ENCODE measurements around the gene ADGRL3. TPM values are rescaled to one million over a fixed set of nuclear protein-coding genes. Genes with fewer than 3 reads are reported as not detected.

Gene ADGRL3
- total RNA-seq, 1 donor from 2014 or later, result 5.9 TPM

DNA sequence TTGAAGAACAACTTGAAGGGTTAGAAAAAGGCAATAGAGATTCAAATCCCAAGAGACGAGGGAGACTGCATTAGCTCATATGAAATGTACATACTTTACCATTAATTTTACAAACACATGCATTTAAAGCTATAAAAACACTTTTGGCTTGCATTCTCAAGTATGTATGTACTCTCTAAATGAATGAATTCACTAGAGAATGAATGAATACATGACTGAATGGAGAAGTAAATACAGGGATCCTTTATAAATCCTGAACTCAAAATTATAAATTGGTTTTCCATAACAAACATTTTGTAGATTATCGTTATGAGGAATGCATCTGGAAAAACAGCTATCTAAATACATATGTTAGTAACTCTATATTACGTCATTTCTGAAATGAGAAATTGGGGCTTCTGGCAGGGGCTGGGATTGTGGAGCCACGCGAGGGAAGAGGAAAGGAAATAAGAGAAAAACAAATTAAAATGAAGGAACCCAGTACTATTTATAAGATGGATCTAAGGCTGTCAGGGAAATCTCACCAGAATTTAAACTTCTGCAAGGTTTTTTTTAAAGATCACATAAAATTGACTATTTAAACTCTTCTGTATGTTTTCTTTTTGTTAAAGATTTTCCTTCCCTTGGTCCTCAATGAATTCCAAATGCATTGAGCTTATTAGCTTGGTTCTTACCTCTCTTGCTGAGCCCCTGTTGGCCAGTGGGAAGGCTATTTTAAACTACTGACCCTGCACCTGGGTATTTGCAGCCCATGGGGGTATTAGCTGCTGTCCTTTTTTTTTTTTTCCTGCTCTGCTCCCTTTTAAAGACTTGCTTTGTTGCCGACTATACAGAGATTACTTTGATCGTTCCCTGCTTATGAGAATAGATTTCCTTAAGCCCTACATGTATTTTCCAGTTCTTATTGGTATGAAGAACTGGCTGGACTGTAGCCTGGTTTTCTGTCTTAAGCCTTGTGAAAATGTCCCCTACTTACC lies 207.8 kb downstream of the ADGRL3 start:
- DNase-seq (ENCODE audit: low spot score), result no peak

DNA sequence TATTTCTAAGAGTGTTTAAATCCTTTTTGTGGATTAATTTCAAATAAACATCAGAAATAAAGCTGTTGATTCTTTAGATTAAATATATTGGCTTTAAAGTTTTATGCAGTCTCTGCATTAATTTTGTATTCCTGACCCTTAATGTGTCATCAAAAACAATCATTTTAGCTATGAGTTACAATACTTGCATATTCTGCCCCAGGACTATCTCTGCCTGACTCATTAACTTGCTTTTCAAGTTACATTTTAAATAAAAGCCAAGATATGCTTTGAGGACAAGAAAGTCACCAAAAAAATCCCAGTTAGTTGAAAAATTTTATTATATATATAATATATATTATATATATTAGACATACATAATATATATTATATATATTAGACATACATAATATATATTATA lies 208.7 kb downstream of the ADGRL3 start:
- DNase-seq (ENCODE audit: low spot score), result no peak

DNA sequence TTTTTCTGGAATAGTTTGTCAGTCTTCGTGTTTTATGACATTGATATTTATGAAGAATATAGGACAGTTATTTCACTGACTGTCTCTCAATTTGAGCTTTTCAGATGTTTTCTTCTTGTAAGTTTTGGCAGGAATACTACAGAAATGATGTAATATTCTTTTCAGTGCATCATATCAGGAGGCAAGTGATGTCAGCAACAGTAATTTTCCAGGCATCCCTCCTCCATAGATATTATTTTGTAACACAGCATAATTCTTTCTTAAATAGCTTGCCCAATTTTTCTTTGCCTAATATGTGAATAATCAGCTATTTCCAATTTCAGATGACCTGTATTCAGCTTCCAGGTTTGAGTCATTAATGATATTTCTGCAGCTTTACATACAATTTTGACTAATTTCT lies 211.1 kb downstream of the ADGRL3 start:
- no peak for DNase-seq (ENCODE audit: low spot score)

DNA sequence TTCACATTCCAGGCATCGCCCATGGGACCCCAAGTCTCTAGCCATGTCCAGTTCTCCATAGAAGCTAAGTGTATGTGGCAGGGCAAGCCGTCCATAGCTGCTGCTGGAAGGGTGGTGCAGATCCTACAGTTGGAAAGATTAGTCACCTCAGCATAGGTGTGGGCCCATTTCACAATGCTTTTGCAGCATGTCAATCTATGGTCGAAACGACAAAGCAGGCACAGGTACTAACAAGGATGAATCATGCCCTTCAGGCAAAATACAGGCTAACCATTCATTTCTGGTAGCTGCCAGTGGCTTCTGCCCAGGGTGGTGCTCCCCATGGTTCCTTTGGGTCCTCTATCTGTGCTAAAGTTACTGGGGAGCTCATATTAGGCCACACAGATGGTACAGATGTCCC lies 225.2 kb downstream of the ADGRL3 start:
- no peak for DNase-seq (ENCODE audit: low spot score)

DNA sequence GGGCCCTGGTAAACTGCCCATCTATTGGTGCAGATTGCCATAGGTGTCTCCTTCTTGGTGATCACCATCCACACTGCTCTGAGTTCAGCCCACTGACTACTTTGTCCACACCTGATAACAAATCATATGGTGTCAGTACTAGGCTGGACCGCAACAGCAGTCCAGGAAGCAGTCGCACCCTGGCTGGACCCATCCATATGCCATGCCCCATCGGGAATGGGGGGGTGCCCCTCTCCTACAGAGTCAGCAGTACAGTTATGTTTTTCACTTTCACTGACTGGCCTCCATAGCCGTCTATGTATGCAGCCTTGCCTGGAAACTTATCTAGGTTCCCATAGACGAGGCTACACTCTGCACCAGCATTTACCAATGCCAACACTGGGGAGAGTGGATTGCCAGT lies 226.1 kb downstream of the ADGRL3 start:
- no peak for DNase-seq (ENCODE audit: low spot score)

DNA sequence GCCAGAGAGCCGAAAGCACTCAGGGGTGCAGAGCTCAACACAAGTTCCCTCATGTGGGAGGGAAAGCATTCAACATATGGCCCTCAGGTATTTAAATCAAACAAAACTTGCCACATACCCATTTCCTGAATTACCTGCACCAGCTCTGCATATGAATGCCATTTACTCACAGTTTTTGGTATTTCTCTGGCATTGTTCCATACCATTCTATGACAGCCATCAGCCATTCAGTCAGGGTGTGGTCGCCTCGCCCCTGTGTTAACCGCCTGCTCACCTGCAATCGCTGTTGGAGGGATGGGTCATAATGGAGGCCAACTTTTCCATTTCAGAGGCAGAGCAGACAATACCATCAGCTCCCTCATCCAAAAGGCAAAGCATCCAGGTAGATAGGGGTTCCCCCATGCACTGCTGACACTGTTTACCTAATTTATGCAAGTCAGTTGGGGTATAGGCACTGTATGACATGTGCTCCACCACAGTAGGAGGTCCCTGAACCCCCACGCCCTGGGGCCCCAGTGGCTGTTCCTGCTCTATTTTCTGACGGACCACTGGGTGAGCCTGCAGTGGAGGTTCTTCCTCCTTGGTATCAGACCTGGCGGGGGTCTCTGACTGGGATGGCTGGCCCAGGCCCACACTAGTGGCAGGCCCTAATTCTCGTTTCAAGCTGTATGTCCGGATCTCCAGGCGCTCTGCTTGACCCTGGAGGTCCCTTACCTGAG lies 227.1 kb downstream of the ADGRL3 start:
- no peak for DNase-seq (ENCODE audit: low spot score)

DNA sequence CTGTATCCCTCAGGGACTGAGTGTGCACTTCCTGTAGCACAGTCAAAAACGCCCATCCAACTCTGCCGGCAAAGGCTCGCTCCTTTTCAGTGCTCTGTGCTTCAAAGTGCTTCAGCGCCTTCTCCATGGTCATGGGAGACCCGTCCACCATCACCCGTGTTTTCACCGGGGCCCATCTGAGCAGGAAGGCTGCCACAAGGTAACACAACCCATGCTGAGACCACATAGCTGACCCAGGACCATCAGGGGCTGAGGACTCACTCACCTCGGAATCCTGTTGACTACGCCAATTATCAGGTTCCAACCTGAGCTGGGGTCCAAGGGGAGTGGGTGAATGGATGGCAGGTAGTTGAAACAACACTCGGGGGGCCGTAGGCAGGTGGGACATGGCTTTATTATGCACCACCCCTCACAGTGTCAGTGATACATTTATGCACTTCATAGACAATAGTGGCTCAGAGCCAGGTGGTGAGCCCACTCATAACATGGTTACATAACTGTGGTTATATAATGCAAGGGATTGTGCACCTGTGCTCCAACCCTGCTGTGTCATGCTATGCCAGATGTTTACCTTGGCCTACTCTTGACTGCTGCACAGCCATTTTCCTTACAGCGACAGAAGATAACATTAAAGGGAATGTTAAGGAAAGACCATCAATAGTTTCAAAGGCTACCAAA lies 227.8 kb downstream of the ADGRL3 start:
- DNase-seq (ENCODE audit: low spot score), result no peak

DNA sequence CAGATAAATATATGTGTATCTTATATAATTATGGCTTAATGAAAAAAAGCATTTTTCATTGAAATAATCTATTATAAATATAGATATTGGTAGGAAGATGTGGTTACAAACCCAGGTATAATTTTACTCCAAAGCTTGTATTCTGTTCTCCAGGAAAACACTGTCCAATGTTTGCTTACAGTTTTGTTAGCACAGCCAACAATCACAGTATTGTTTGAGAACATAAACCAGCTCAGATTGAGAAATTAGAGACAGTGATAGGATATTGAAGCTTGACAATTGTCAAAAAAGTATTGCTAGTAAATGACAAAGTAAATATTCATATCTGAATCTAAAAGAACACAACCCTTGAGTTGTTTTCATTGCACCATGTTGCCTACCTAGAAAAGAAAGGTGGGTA lies 228.8 kb downstream of the ADGRL3 start:
- DNase-seq (ENCODE audit: low spot score), result no peak

DNA sequence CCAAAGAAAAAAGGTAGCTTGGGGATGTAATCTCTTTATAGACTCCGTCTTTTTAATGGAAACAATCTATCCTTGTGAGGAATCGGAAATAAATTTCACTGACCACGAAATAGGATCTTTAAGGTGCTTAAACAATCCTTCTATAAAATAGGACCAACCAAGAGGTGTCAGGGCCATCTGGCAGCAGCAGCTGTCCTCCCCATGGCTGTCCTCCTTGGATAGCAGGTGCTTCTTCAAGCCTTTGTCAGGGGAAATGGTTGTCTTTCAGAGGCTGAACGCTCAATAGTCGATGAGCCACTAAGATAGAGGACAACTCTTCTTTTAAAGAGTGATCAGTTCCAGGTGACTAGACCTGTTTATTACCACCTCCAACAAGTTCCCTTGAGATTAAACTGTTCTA lies 231.0 kb downstream of the ADGRL3 start:
- DNase-seq (ENCODE audit: low spot score), result no peak

DNA sequence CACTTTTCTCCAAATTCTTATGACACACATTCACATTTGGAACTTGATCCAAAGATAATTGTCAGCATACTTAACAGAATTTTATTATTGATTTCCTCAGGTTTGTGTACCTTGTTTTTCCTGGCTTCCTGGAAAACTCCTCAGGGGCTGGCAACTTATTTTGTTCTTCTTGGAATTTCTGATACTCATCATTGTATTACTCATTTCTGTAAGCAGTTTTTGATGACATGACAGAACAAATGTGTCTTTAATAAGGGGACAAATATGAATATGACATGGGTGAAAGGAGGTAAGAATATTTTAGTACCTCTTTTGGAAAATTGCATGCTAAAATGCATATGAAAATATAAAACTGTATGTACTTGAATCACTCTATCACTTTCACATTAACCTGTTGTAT lies 237.8 kb downstream of the ADGRL3 start:
- no peak for DNase-seq (ENCODE audit: low spot score)

DNA sequence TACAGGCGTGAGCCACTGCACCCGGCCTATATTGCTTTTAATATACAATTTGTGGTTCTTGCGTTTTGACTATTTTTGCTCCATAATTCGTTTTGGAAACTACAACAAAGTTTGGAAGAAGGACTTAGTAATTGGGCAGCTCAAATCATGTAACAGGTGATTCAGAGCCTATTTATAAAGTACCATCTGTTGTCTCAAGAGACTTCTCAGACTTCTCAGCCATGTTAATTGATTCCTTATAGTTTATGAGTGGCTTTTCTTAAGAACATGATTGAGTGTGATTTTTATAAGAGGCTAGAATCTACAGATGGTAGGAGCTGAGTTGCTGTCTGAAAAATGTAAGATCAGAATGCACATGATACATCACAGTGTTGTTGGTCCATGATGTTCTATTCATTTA lies 240.2 kb downstream of the ADGRL3 start:
- no peak for DNase-seq (ENCODE audit: low spot score)

DNA sequence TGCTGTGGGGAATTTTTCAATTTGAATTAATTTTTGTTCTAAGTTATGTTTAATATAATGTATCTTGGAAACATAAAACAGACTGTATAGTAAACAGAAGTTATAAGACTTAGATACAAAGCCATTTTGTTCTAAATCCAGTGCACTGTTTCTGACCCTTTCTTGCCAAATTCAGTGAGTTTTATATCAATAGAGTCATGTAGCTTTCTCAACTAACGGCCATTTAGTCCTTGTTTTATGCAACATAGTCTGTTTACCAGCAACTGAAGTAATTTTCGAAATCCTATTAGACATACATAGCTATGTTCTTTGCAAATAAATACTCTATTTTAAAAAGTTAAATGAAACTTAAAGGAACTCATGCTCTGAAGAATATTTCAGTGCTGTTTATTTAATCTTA lies 242.8 kb downstream of the ADGRL3 start:
- no peak for DNase-seq (ENCODE audit: low spot score)

DNA sequence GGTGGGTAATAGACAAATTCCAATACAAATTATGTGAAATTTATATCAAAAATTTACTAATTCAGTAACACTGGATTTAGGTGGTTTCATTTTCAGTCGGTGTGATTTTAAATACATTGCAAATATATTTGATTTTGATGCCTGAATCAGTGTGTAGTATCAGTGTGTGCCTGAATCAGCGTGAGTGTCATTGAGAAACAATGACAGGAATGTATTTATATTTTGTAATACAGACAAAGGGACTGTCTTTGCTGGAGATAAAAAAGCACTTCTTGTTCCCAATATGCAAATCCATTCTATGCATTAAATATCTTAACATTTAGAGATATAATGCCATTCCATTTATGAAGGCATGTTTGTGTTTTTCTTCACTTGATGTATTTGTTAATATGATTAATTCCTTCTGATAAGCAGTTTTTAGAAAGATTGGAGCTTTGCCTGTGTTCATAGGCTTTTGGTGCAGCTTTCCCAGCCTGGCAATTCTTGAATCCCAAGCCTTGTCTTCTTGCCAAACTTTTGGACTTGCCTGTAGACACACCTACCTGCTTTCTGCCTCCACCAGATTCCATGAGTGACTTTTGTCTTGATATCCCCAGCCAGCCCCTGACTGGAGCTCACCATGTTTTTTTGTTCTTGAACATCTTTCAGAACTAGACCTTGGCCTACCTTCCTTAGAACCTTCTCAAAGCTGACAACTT lies 243.8 kb downstream of the ADGRL3 start:
- no peak for DNase-seq (ENCODE audit: low spot score)

DNA sequence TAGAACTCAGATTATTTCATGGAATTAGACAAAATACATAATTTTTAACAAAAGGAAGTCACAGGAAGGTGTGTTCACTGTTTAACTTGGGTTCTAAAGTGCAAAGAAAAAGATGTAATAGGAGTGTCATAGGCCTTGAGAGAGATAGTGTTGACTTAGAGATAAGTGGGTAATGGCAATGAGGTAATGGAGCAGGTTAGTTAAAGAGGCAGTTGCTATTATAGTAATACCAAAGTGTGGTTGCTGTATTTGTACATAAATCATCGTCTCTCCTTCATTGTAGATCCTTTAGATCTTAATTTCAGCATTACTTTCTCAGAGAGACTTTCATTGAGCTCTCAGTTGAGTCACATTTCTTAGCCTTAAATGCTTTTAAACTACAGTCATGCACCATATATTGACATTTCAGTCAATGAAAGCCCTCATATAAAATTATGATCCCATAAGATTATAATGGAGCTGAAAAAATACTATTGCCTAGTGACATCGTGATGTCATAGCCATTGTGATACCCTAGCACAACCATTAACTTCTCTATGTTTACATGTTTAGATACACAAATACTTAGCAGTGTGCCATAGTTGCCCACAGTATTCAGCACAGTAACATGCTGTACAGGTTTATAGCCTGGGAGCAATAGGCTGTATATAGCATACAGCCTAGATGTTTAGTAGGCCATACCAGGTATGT lies 245.4 kb downstream of the ADGRL3 start:
- DNase-seq (ENCODE audit: low spot score), result no peak

DNA sequence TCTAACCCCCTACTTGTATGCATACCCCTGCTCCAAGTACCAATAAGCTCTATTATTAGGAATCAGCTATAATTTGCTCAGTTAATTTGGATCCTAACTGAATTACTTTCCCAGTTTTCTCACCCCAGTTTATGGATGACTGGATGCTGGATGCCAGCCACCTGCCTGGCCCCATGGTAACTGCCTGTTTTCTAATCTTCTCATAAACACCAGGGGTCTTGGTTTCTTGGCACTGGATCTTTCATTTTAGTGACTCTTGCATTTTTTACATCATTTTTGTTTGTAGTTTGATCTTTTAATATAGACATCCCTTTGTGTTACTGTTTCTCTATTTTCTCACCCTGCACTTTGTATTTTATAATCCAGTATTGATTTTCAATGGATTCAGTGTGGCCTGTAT lies 246.8 kb downstream of the ADGRL3 start:
- DNase-seq (ENCODE audit: low spot score), result no peak

DNA sequence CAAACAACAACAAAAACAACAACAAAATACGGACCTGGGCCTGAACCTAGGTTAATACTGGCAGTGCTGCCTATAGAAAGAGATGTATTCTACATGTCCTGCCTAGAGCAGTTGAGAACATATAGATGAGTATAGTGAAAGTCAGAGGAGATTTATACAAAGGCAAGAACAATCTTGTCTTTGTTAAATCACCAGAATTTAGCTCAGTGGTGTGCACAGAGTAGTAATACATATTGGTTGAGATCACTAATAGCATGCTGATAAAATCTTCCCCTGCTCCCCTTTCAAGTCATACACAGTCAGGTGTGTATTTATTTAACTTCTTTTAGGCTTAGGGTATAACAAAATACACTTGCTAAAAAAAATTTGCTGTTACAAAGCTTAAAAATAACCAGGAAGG lies 247.8 kb downstream of the ADGRL3 start:
- no peak for DNase-seq (ENCODE audit: low spot score)

DNA sequence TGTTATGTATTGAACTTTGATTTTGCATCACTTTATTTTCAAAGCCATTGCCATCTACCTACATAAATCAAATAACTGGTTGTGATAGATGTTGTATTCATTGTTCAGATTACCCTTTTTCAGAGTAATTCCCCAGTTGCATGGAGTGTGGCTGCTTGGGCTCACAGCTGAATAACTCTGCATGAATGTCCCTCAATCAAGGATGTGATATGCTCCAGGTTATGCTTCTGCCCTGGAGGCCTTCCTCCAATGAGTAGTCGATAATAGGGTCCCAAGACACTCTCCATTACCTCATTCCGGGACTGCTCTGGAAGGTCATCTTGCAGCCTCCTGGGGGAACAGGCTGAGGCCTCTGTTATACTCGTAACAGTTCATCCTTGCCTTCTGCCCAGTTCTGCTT lies 251.8 kb downstream of the ADGRL3 start:
- no peak for DNase-seq (ENCODE audit: low spot score)

DNA sequence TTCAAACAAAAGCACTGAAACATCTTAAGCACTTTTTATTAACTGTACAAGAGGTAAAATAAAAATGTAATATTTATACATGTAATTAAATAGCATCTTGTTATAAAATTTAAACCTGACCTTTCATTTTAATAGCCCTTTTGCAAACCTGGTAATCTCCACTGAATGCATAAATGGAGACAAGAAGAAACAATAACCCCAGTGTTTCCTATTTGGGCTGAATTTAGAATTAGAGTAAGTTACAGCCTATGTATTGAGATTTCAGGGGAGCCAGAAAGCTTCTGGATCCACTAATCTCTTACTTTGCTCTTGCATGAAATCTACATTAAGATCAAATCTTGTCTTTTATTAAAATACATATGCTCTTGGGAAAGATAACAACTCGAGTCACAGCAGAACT lies 261.8 kb downstream of the ADGRL3 start:
- DNase-seq (ENCODE audit: low spot score), result no peak

DNA sequence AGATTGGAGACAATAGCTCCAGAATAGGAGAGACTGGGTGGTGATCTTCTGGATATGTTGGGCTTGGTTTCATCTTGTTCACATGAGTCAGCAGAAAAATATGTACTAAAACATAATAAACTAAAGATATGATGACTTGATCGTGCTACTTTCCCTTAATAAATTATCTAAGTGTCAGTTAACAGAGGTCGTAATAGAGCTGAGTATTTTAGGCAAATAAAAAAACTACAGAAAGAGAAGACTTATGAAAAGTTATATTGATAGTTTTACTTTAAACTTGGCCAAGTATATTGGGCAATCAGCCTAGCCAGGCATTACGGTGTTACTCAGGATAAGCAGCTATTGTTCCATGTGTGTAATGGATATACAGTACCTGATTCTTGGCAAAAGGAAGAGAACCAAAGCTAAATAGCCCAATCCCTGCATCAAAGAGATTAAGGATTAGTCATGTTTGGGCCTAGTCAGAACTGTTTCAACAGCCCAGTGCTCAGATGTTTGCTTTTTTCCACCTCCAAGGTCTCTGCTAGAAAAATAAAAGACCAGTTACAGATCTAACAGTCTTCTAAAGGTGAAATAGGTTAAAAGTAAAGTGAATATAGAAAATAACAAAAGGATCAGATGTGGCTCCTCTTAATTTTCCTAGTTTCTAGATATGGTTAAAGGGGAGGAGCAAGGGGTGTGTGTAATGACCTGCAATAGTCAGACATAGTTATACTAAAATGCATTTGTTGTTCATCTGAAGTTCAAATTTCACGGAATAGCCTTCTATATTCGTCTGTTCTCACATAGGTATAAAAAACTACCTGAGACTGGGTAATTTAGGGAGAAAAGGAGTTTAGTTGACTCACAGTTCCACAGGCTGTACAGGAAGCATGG lies 262.6 kb downstream of the ADGRL3 start:
- DNase-seq (ENCODE audit: low spot score), result no peak
